GM21576 (cell line): ENCODE data around the gene NOTUM.
"Not testable (repeated sequence)": the region's sequence is repeated elsewhere in the genome, so short reads cannot be mapped to it uniquely, and the experiment has no call there.

Source experiments
- ATAC-seq: cut with Tn5 transposase; IDR thresholded peaks from one replicate; pipeline ENCODE4 v1.9.1; 2021; ENCODE audit warnings: mild to moderate bottlenecking, moderate library complexity; ENCODE audit not compliant: unreplicated experiment

The NOTUM gene

DNA sequence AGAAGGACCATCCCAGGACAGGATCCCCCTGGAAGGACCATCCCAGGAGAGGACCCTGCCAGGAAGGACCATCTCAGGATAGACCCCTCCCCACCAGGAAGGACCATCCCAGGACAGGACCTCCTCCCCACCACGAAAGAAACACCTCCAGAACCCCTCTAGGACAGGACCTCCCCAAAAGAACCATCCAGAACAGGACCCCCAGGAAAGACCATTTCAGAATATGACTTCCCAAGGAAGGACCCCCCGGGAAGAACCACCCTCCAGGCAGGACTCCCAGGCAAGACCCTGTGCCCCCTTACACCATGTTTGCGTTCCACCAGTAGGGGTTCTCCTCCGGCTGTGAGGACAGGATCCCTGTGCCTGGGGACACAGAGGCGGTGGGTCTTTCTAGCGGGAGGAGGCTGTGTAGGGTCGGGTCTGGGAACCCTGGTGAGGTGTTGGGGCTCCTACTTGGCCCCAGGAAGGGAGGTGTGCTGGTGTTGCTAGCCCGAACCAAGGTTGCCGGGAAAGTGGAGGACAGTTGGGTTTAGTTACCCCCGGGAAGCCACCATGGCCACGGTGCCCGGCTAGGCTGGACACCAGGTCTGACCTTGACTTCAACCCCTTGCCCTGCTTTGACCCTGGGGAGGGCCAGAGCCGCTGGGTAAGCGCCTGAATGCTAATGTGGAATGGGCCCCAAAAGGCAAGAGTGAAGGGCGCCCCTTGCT lies 2.2 kb downstream of the NOTUM start:
- no peak for ATAC-seq

- ATAC-seq, result no peak
Measured at GRCh38 chr17:81957691-81958432, 3.1 kb downstream of the NOTUM start.

DNA sequence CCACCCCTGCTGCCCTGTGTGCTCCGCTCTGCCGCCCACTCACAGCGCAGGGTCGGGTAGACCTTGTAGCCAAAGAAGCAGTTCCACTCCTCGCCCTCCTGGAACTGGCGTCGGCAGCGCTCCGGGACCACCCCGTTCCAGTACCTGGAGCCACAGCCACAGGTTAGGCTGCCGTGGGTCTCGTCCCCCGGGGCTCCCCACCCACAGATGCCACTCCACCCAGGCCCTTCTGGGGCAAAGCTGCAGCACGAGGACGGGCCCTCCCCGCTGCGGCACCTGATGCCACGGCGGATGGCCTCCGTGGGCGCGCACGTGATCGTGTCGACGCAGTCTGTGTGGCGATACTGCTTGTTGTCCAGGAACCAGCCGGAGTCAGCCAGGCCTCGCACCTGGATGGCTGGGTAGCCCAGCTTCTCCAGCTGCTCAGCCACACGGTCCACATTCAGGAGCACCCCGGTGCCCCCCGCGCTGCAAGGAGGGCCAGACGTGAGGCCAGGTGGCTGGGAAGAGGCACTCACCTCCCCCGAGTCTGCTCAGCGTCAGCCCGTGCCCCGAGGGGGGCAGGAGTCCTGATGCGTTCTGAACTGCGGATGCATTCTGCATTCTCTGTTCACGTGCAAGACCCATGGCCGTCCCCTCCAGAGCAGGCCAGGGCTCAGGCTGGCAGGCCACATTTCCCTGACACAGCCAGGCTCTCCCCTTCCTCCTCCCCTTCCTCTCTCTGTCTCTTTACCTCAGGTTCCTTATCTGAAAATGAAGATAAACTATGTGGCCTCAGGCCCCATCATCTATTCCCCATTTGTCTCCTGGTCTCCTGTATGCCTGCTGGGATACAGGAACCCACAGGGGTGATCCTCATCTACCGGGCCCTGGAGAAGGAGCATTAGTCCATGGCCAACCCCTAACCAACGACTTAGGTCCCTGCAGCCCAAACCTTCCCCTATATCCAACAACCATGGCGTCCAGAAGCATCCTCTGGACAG lies 4.1 kb downstream of the NOTUM start:
- ATAC-seq, result no peak

DNA sequence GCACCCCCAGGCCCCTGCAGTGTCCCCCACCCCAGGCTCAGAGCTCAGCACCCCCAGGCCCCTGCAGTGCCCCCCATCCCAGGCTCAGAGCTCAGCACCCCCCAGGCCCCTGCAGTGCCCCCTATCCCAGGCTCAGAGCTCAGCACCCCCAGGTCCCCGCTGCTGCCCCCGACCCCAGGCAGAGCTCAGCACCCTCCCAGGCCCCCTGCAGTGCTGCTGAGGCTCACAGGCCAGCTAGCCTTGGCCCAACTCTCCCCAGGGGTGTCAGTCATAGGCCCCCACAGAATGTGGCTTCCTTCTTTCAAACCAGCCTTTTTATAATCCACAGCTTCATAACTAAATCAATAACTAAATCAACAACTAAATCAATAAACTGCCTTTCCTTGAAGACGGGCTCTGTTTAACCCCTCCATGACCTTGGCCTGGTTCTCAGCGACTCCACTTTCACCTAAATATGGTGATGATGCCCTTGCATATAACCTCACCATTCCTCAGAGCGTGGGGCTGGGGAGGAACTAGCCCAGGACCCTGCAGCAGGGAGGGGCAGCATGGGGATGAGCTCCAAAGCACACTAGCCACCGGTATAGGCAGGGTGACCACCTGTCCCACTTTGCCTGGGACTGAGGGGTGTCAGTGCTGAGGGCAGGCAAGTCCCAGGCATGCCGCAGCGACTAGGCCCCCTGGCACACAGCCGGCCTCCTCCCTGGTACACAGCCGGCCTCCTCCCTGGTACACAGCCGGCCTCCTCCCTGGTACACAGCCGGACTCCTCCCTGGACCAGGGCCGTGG lies 5.0 kb downstream of the NOTUM start:
- no peak for ATAC-seq

- ATAC-seq, result no peak
Measured at GRCh38 chr17:81955058-81955681, 5.8 kb downstream of the NOTUM start.

- no peak for ATAC-seq
Measured at GRCh38 chr17:81954131-81955057, 6.6 kb downstream of the NOTUM start.

DNA sequence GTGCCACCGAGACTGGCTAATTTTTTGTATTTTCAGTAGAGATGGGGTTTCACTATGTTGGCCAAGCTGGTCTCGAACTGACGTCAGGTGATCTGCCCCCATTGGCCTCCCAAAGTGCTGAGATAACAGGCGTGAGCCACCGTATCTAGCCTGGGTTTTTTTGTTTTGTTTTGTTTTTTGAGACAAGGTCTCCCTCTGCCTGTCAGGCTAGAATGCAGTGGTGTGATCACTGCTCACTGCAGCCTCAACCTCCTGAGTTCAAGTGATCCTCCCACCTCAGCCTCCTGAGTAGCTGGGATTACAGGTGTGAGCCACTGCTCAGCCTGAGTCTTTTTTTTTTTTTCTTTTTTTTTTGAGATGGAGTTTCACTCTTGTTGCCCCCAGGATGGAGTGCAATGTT lies 7.5 kb downstream of the NOTUM start:
- not testable (repeated sequence) for ATAC-seq

DNA sequence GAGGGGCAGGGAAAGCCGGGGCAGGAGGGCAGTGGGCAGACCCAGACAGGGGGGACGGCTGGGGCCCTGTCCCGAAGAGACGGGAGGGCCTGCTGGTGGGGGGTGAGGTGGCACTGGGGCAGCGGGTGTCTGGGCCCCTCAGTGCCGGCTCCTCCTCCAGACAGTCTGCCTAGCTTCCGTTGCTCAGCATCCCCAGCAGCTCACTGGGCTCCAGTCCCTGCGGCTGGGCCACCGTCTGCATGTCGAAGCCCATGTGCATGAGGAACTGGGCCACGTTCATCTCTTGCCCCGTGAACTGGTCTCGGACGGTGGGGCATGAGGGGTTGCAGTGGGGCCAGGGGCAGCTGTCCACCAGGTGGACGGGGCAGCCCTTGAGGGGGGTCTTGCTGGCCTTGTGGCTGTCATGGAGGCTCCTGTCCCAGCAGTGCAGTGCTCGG lies 8.2 kb downstream of the NOTUM start:
- no peak for ATAC-seq

GRCh38 chr17:81951785-81952684 lies 9.0 kb downstream of the NOTUM start:
- no peak for ATAC-seq

GRCh38 chr17:81950501-81950900 lies 10.5 kb downstream of the NOTUM start:
- no peak for ATAC-seq

- no peak for ATAC-seq
Measured at GRCh38 chr17:81948635-81949378, 12.2 kb downstream of the NOTUM start.

- no peak for ATAC-seq
Measured at GRCh38 chr17:81947189-81947588, 13.8 kb downstream of the NOTUM start, which contains the start of gene MYADML2. Gene MYADML2, minus strand, starts transcription at chr17:81947233. Its CDS starts 5,492 bp downstream, at chr17:81941741.

- no peak for ATAC-seq
Measured at GRCh38 chr17:81944858-81945257, 16.1 kb downstream of the NOTUM start.

DNA sequence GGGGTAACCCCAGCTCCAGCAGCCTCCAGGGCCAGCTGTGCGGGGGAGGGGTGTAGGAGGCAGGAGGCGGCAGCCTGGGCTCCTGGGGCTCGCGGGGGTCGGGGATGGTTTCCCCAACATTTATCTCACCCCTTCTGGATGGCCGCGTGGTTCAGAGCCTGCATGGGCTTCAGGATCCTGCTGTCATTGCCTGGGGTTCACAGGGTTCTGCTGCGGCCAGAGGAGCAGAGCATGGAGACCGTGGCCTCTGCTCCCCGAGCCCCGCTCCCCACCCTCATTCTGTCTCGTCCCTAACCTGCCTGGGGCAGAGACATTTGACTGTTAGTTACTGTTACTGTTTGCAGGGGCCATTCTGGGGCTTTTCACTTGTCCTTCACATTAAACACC lies 18.8 kb downstream of the NOTUM start:
- no peak for ATAC-seq

DNA sequence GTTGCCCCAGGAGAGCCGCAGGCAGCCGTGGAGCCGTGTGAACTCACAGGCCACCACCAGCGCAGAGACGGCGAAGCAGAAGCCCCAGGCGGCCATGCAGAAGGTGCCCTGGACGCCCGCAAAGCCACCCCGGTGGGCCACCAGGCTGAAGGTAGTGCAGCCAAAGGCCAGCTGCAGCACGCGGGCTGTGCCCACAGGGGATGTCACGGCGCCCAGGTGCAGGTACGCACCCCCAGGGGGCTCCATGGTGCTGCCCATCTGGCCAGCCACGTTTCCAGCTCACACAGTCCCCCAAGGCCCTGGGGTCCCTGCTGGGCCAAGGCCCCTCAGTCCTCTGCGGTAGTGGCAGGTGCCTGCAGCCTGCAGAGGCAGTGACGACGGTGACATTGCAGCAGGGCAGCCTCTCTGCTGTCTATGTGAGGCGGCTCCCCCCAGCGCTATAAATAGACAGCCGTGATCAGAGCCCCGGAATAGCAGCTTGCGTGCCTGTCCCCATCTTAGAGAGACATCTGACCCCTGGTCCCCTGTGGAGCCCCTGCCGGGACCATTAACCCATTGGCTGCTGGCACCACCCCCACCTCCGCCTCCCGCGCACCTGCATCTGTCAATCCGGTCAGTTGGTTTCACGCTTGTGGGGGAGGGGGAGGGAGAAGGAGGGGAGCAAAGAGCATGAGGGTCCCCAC lies 19.4 kb downstream of the NOTUM start:
- ATAC-seq, result no peak
